Stimulated activated memory B cell treated with anti-CD40 and anti-IgM and Interleukin-4, amounts not matched to agents 10 μg/mL and 1 μg/mL and 100 μg/mL, for 72 hours (primary cell): ENCODE results near the gene VAV2.
"Not testable (repeated sequence)": the region's sequence is repeated elsewhere in the genome, so short reads cannot be mapped to it uniquely, and the experiment has no call there.

ENCODE experiments used
- ATAC-seq: fragments of 150-1000 bp; cut with Tn5 transposase; 2 replicates; pipeline ENCODE4 v1.10.0; 2021
- H3K27ac Mint-ChIP-seq: one replicate; pipeline ENCODE4 v1.8.0; 2022; ENCODE audit warnings: mild to moderate bottlenecking, mixed read lengths
- H3K27me3 Mint-ChIP-seq: one replicate; pipeline ENCODE4 v1.8.0; 2022; ENCODE audit warnings: mixed read lengths
- H3K36me3 Mint-ChIP-seq: one replicate; pipeline ENCODE4 v1.8.0; 2022; ENCODE audit warnings: mixed read lengths
- H3K4me1 Mint-ChIP-seq: one replicate; pipeline ENCODE4 v1.8.0; 2022; ENCODE audit warnings: mixed read lengths
- H3K4me3 Mint-ChIP-seq: one replicate; pipeline ENCODE4 v1.8.0; 2022; ENCODE audit warnings: mild to moderate bottlenecking, moderate library complexity, mixed read lengths
- H3K9me3 Mint-ChIP-seq: one replicate; pipeline ENCODE4 v1.8.0; 2022; ENCODE audit warnings: mixed read lengths

VAV2 gene

DNA sequence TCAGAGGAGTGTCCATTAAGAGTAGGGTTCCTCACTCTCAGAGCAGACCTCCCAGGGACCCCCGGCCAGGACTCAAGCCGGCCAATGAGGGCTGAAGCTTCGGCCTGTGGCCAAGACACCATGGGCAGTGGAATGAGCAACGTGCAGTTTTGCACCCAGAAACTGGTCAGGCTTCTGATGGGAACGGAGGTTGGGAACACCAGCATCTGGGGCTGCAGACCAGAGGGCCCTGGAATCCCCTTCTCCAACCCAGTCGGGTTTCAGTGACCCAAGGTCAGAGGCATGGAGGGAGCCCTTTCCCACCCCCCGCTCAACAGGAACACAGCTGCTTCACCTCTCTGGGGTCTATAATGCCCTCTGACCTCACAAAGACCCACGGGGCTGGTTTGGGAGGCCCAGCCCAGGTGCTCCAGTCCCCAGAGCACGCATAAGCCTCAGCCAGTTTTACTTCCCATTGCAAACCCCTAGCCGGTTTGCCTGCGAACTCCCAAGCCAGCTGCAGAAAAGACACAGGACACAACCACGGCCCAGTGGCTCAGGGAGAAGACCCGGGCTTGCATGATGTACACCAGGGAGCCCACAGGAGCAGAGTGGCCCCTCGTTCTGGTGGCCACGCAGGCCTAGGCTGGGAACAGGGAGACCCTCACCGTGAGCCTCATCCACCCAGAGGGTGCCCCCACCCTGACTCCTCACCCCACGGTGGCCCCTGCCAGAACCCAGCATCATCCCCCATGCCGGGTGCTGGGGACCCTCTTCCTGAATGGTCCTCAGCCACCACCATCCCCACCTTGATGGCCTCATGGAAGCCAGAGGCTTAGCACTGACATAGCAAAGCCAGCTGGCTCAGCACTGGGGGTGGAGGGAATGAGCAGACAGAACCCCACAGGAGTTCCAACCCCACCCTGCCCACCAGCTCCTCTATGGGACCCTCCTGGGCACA lies 30.6 kb downstream of the VAV2 start:
- ATAC-seq: peak; percentile 43
- Mint-ChIP-seq H3K9me3 (peaks cover 3% of the 10 kb centered on the region), H3K27me3 (no peaks in the 10 kb centered on the region), H3K4me3 (peak overlapping the region; percentile 67), H3K4me1 (peaks cover 74% of the 10 kb centered on the region), H3K36me3 (peaks cover 18% of the 10 kb centered on the region), H3K27ac (peak overlapping the region; percentile 79)

GRCh38 chr9:133960568-133961129 lies 31.5 kb downstream of the VAV2 start:
- Mint-ChIP-seq H3K27ac (peak overlapping the region; percentile 79), H3K36me3 (peaks cover 12% of the 10 kb centered on the region), H3K27me3 (no peaks in the 10 kb centered on the region), H3K4me3 (peak overlapping the region; percentile 67), H3K9me3 (peaks cover 3% of the 10 kb centered on the region), H3K4me1 (peaks cover 75% of the 10 kb centered on the region)
- no peak for ATAC-seq

DNA sequence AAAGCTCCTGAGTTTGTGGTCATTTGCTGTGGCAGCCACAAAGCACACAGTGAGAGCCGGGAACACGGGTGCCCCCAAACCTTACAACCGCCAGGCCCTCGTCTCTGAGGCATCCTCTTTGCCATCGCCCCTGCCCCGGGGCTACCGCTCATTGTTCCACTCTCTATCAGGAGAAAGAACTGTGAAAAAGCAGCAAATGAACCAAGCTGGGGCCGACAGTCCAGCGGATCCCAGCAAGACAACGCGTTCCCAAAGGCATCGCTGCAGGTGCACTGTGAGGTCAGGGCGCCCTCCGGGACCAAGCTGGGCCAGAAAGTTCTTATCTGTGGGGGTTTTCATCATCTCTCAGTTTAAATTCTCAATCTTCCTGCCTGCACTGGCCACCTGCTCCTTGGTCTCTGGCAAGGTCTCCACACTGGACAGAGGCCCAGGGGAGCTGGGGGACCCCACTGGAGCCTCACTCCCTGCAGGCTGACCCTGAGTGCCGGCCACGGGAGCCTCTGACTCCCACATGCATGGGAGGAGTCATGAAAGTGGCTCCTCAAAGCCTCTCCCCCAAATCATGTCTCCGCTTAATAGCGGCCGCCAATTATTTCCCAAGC lies 32.1 kb downstream of the VAV2 start:
- Mint-ChIP-seq H3K27ac (peak overlapping the region; percentile 79), H3K4me3 (peak overlapping the region; percentile 67)

DNA sequence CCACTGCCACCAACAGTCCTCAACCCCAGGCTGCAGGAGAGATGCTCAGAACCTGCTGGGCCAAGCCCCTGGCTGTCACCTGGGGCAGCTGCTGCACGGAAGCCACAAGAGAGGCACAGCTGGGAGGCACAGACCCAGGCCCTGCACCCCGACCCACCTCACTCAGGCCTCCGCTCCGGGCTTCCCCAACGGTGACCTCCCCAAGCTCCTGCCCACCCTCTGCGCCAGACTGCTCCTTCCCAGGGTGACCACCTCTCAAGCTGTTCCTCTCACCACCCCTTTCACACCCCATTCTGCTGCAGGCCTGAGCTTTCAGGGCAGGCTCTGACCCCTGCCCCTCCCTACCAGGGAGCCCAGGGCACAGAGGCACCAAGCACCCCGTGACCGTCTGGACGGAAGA lies 33.0 kb downstream of the VAV2 start:
- H3K27me3 Mint-ChIP-seq: no peaks in the 10 kb centered on the region
- peaks cover 86% of the 10 kb centered on the region for H3K4me1 Mint-ChIP-seq
- H3K9me3 Mint-ChIP-seq: no peaks in the 10 kb centered on the region
- H3K4me3 Mint-ChIP-seq: peak overlapping the region; percentile 81
- peaks cover under 1% of the 10 kb centered on the region for H3K36me3 Mint-ChIP-seq
- no peak for ATAC-seq
- peak overlapping the region; percentile 79 for H3K27ac Mint-ChIP-seq

More for the DNA sequence above, 32.1 kb downstream of the VAV2 start:
- Mint-ChIP-seq H3K27me3 (no peaks in the 10 kb centered on the region), H3K36me3 (peaks cover 9% of the 10 kb centered on the region), H3K9me3 (peaks cover 3% of the 10 kb centered on the region), H3K4me1 (peaks cover 77% of the 10 kb centered on the region)
- ATAC-seq: no peak

DNA sequence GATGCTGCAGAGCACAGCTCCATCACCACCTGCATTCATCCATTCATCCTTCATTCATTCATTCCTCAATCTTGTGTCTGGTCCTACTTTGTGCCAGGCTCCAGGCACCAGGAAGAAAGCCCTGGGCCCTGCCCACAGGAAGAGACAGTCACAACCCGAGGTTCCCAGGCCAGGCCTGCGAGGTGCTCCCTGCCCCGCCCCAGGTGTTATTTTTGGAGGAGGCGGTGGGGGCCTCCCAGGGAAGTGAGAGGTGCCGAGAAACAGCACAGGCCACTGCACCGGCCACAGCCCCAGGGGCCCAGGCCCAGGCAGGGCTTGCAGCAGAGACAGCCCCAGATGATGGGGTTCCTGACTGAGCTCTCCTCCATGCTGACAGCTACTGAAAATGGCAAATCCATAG lies 33.4 kb downstream of the VAV2 start:
- peaks cover 90% of the 10 kb centered on the region for H3K4me1 Mint-ChIP-seq
- no peaks in the 10 kb centered on the region for H3K27me3 Mint-ChIP-seq
- no peaks in the 10 kb centered on the region for H3K36me3 Mint-ChIP-seq
- H3K27ac Mint-ChIP-seq: peak overlapping the region; percentile 79
- no peaks in the 10 kb centered on the region for H3K9me3 Mint-ChIP-seq
- peak; percentile 32 for ATAC-seq
- peak overlapping the region; percentile 81 for H3K4me3 Mint-ChIP-seq

- H3K4me3 Mint-ChIP-seq: peak overlapping the region; percentile 64
- H3K36me3 Mint-ChIP-seq, H3K27me3 Mint-ChIP-seq, H3K9me3 Mint-ChIP-seq, ATAC-seq: not testable (repeated sequence)
- peaks cover 87% of the 10 kb centered on the region for H3K4me1 Mint-ChIP-seq
- peak overlapping the region; percentile 97 for H3K27ac Mint-ChIP-seq
Measured at GRCh38 chr9:133957772-133958171, 34.4 kb downstream of the VAV2 start.

- no peak for ATAC-seq
- peak overlapping the region; percentile 97 for H3K27ac Mint-ChIP-seq
- H3K9me3 Mint-ChIP-seq: no peaks in the 10 kb centered on the region
- peak overlapping the region; percentile 64 for H3K4me3 Mint-ChIP-seq
- H3K36me3 Mint-ChIP-seq: peaks cover 3% of the 10 kb centered on the region
- H3K4me1 Mint-ChIP-seq: peaks cover 84% of the 10 kb centered on the region
- no peaks in the 10 kb centered on the region for H3K27me3 Mint-ChIP-seq
Measured at GRCh38 chr9:133957328-133957727, 34.8 kb downstream of the VAV2 start.

DNA sequence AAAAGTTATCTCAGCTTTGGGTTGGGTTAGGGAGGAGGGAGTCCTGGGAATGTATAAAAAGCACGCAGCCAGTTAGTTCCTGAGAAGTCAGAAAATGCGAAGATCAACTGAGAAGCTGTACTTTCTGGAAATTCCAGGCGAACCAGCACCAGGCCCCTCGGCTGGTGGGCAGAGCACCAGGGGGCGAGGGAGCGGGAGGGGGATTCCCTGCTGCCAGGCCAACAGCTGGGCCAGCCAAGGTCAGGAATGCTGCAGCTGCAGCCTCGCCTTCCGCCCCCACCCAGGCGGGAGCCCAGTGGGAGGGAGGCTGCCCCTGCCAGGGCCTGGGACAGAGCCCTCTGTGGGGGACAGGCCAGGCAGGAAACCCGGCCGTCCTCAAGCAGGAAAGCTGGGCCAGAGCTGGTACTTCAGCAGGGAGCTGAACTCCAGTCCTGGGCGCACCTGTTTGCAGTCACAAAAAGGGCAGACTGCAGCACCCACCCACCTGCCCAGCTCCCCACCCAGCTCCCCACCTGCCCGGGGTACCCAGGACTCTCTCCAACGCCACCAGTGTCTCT lies 35.5 kb downstream of the VAV2 start:
- Mint-ChIP-seq H3K36me3 (peaks cover 7% of the 10 kb centered on the region), H3K4me3 (peak overlapping the region; percentile 83), H3K9me3 (no peaks in the 10 kb centered on the region), H3K27me3 (no peaks in the 10 kb centered on the region), H3K4me1 (peaks cover 85% of the 10 kb centered on the region), H3K27ac (peak overlapping the region; percentile 97)
- ATAC-seq: peak; percentile 56

DNA sequence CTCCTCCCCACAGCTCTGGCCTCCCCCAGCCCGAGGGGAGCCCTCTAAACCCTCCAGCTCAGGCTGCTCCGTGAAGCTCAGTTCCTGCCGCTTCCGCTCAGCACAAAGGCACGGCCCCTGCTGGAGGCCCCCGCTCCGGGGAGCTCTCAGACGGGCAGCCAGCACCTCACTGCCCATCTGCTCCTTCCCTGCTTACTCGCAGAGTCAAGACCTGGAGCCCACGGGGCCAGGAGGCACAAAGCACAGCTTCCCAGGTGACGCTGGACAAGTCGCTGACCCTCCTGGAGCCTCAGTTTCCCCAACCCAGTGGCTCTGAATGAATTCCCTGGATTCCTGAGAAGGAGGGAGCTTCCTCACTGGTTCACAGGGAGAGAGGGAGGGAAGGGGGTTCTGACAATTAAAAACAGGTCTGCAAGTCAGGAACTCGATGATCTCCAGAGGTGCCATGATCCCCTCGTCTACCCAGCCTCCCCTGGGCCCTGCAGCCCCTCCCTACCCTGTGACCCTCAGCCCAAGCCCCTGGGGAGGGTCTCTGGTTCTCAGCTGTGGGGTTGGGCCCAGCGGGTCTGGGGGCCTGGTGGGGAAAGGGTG lies 36.2 kb downstream of the VAV2 start:
- peak; percentile 61 for ATAC-seq
- Mint-ChIP-seq H3K4me3 (peak overlapping the region; percentile 83), H3K4me1 (peaks cover 85% of the 10 kb centered on the region), H3K36me3 (peaks cover 11% of the 10 kb centered on the region), H3K9me3 (no peaks in the 10 kb centered on the region), H3K27ac (peak overlapping the region; percentile 97), H3K27me3 (no peaks in the 10 kb centered on the region)

GRCh38 chr9:133954862-133955529 lies 37.1 kb downstream of the VAV2 start:
- peak overlapping the region; percentile 97 for H3K27ac Mint-ChIP-seq
- peak overlapping the region; percentile 74 for H3K4me3 Mint-ChIP-seq
- no peaks in the 10 kb centered on the region for H3K9me3 Mint-ChIP-seq
- peaks cover 84% of the 10 kb centered on the region for H3K4me1 Mint-ChIP-seq
- peak; percentile 77 for ATAC-seq
- H3K27me3 Mint-ChIP-seq: no peaks in the 10 kb centered on the region
- H3K36me3 Mint-ChIP-seq: peaks cover 16% of the 10 kb centered on the region

DNA sequence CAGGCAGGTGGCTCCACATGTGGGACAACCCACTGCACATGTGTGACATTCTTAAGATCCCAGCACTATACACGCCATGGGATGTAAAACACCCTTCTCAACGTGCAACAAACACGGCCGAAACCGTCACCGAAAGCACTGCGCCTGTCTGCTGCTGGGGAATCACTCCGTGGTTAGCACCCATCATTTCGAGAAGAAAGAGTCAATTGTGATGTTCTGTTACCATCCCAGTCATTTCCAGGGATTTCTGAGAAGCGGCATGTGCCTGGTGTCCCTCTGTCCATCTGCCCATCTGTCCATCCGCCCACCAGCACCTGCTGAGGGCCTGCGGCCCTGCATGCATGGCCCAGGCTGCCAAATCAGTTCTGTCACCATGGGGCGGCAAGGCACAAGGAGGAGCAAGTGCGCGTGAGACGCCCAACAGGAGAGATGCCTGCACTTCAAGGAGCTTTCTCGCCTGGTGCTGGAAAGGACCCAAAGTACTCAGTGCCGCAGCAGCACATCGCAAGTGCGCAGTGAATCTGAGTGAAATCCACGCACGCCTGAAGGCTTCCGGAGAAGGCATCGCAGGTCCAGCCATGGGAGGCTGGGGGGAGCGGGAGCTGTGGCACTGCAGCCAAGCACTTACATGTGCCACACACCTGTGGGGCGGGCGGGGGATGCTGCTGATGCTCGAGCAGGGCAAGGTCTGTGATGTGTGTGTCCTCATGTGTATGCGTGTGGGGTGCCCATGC lies 38.0 kb downstream of the VAV2 start:
- Mint-ChIP-seq H3K9me3 (no peaks in the 10 kb centered on the region), H3K36me3 (peaks cover 16% of the 10 kb centered on the region), H3K4me1 (peaks cover 84% of the 10 kb centered on the region), H3K4me3 (peak overlapping the region; percentile 74), H3K27me3 (no peaks in the 10 kb centered on the region), H3K27ac (peak overlapping the region; percentile 97)
- ATAC-seq: peak; percentile 57

DNA sequence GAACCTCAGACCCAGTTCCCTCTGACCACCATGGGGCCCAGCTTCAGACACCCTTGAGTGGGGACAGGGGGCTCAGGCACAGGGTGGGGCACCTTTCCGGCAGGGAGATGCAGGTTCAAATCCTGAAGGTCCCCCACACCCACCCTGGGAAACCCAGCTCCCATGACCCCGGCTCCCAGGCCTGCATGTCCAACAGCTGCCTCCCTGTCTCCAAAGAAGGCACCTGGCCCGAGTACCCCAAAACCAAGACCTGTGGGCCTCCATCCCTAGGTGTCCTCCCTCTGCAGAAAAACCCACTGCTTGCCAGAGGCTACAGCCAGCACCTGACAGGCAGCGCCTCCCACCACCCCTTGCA lies 38.5 kb downstream of the VAV2 start:
- Mint-ChIP-seq H3K4me3 (peak overlapping the region; percentile 74), H3K36me3 (peaks cover 16% of the 10 kb centered on the region), H3K9me3 (no peaks in the 10 kb centered on the region), H3K27me3 (no peaks in the 10 kb centered on the region), H3K4me1 (peaks cover 84% of the 10 kb centered on the region), H3K27ac (peak overlapping the region; percentile 97)
- ATAC-seq: no peak

- Mint-ChIP-seq H3K27ac (peak overlapping the region; percentile 97), H3K36me3 (peaks cover 16% of the 10 kb centered on the region), H3K4me3 (no peak overlapping the region), H3K9me3 (no peaks in the 10 kb centered on the region), H3K4me1 (peaks cover 87% of the 10 kb centered on the region), H3K27me3 (no peaks in the 10 kb centered on the region)
- ATAC-seq: no peak
Measured at GRCh38 chr9:133952598-133953550, 39.2 kb downstream of the VAV2 start.
